Thoracic aorta (tissue), 2 donors: ENCODE measurements around the gene NSL1. TPM values are rescaled to one million over a fixed set of nuclear protein-coding genes. Genes with fewer than 3 reads are reported as not detected.

Source experiments
- ATAC-seq: fragments of 150-250 bp; one replicate; pipeline ENCODE4 v1.8.0; 2017; ENCODE audit warnings: low read depth; ENCODE audit not compliant: insufficient number of reproducible peaks, low FRiP score
- DNase-seq: peaks from one replicate; pipeline ENCODE4 v3.0.0-alpha.2; 2020; ENCODE audit warnings: low spot score
- H3K27ac ChIP-seq, 2 donors: fragments of 200-600 bp; sonication (generic); 1 replicate in 1 of 2; 2 replicates in 1 of 2; pipeline ENCODE4 v1.5.1; 2016; ENCODE audit warnings: mild to moderate bottlenecking in 2 of 2, moderate library complexity in 2 of 2
- H3K27me3 ChIP-seq: fragments of 200-600 bp; sonication (generic); replicated peaks from 2 replicates; pipeline ENCODE4 v1.6.0; 2016; ENCODE audit warnings: mild to moderate bottlenecking; ENCODE audit not compliant: insufficient read depth
- H3K36me3 ChIP-seq: fragments of 200-600 bp; sonication (generic); one replicate; pipeline ENCODE4 v1.5.1; 2016
- H3K4me1 ChIP-seq, 2 donors: fragments of 200-600 bp; sonication (generic); 1 replicate in 1 of 2; 2 replicates in 1 of 2; pipeline versions ENCODE4 v1.5.1 to v1.6.0; 2016; ENCODE audit warnings: low read depth in 2 of 2, mild to moderate bottlenecking in 1 of 2; ENCODE audit not compliant: control insufficient read depth in 1 of 2
- H3K4me3 ChIP-seq: fragments of 200-600 bp; sonication (generic); 2 replicates; pipeline ENCODE4 v1.5.1; 2016; ENCODE audit warnings: mild to moderate bottlenecking
- H3K9me3 ChIP-seq: fragments of 200-600 bp; sonication (generic); 2 replicates; pipeline ENCODE4 v1.5.1; 2016
- CTCF ChIP-seq: fragments of 200-600 bp; sonication (generic); IDR thresholded peaks from one replicate; pipeline ENCODE4 v1.5.1; 2019; ENCODE audit warnings: antibody characterized with exemption
- total RNA-seq, 2 donors: library from RNA; depleted of rRNA; stranded (reverse); fragments of >200 nt; gene quantifications; one replicate each; pipeline versions ENCODE4 v1.1.0 to v1.2.3, GENCODE V29; 2016

Gene NSL1
- total RNA-seq, 2 donors from 2014 or later = 43.2 to 44.3 TPM

DNA sequence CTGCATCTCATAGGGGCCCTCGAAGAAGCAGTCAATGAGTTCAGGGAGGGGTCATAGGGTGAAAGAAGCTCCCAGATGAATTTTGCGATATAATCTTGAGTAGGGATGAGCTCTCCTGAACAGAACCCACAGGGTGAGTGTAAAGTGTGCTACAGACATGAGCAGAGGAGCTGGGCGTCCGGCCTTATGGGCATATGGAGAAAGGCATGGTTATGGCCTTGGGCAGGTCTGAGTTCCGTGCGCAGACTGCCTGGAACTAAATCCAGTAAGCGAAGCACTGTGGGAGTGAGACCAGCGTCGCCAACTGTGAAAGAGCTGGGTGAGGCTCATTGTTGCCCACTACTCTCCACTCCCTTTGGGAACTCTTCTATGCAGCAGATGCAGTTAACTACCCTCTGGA, 28.7 kb downstream of the NSL1 start:
- Histone ChIP-seq H3K36me3 (no peaks in the 10 kb centered on the region), H3K27ac (no peak overlapping the region), H3K4me1 (no peaks in the 10 kb centered on the region), H3K9me3 (peaks cover 2% of the 10 kb centered on the region), H3K27me3 (no peaks in the 10 kb centered on the region), H3K4me3 (no peak overlapping the region)
- no peak for DNase-seq
- ATAC-seq = no peak
- TF ChIP-seq CTCF = no peak

GRCh38 chr1:212762234-212762633, 29.3 kb downstream of the NSL1 start:
- H3K4me3 ChIP-seq = no peak overlapping the region
- no peaks in the 10 kb centered on the region for H3K27me3 ChIP-seq
- no peak overlapping the region for H3K27ac ChIP-seq
- no peak for TF ChIP-seq CTCF
- DNase-seq = no peak
- no peaks in the 10 kb centered on the region for H3K9me3 ChIP-seq
- H3K36me3 ChIP-seq = no peaks in the 10 kb centered on the region
- H3K4me1 ChIP-seq = no peaks in the 10 kb centered on the region
- ATAC-seq = no peak

- ATAC-seq (no peak), DNase-seq (no peak)
- TF ChIP-seq CTCF = no peak
- Histone ChIP-seq H3K27ac (no peak overlapping the region), H3K4me1 (no peaks in the 10 kb centered on the region), H3K4me3 (no peak overlapping the region), H3K9me3 (no peaks in the 10 kb centered on the region), H3K27me3 (no peaks in the 10 kb centered on the region), H3K36me3 (peaks cover 7% of the 10 kb centered on the region)
Observed at GRCh38 chr1:212760126-212760823, 31.3 kb downstream of the NSL1 start.

- DNase-seq (no peak), ATAC-seq (no peak)
- peaks cover 4% of the 10 kb centered on the region in 2 donors for H3K4me1 ChIP-seq
- H3K27me3 ChIP-seq = no peaks in the 10 kb centered on the region
- H3K27ac ChIP-seq = no peak overlapping the region
- TF ChIP-seq CTCF = no peak
- peaks cover 7% of the 10 kb centered on the region for H3K36me3 ChIP-seq
- no peak overlapping the region for H3K4me3 ChIP-seq
- H3K9me3 ChIP-seq = no peaks in the 10 kb centered on the region
Observed at GRCh38 chr1:212759683-212760082, 31.9 kb downstream of the NSL1 start.

GRCh38 chr1:212754680-212755079, 36.9 kb downstream of the NSL1 start:
- ATAC-seq (no peak), DNase-seq (no peak)
- Histone ChIP-seq H3K36me3 (peaks cover 7% of the 10 kb centered on the region), H3K27ac (no peak overlapping the region), H3K4me3 (no peak overlapping the region), H3K9me3 (no peaks in the 10 kb centered on the region), H3K4me1 (peaks cover 15 to 21% of the 10 kb centered on the region in 2 donors), H3K27me3 (no peaks in the 10 kb centered on the region)
- TF ChIP-seq CTCF = no peak
